ENCODE data around the gene MVB12B. TPM values are rescaled to one million over a fixed set of nuclear protein-coding genes. Genes with fewer than 3 reads are reported as not detected.

Gene MVB12B
- total and polyA plus RNA-seq, 2 of the 13 experiments (the other 11 are each of a cell fraction or from before 2014, with no cell fraction given), result 12.1 to 30.1 TPM

- intact Hi-C loops (cut with micrococcal nuclease; ENCODE audit: unreplicated experiment) (no loop called here), in situ Hi-C loops (cut with HindIII; ENCODE audit: extremely low pct_ligation_motif_present, low pct_unique_long_range_greater_than_20kb) (no loop called here)
- H4K20me1 ChIP-seq (ENCODE audit: insufficient read depth, low read length), result no peaks in the 10 kb centered on the region
- CTCF ChIA-PET (ENCODE audit: low intra/inter-chr PET ratio, low total read pairs), result no interaction called here
- DNase-seq (ENCODE audit: low spot score), result no peak
- no peak for ATAC-seq
- H3K4me1 ChIP-seq (ENCODE audit: insufficient read depth, low read length), result peaks cover 7% of the 10 kb centered on the region; the same call in 1 of the 2 replicates
- no peak for FAIRE-seq
- H2AFZ ChIP-seq (ENCODE audit: low read length), result no peak overlapping the region
- POLR2A ChIA-PET, result no interaction called here
- H3K4me3 ChIP-seq (replicated peaks in 1 of 3; ENCODE audit: insufficient read depth in 1 of 3, low read depth in 2 of 3, low read length in 3 of 3), result no peak overlapping the region
- no peak overlapping the region for H3K4me2 ChIP-seq (ENCODE audit: low read depth, low read length)
- no peaks in the 10 kb centered on the region for H3K27me3 ChIP-seq (ENCODE audit: control insufficient read depth in 1 of 2, insufficient read depth in 2 of 2, low read length in 2 of 2)
- H3K36me3 ChIP-seq (replicated peaks in 1 of 2; ENCODE audit: control insufficient read depth in 1 of 2, insufficient read depth in 2 of 2, low read length in 2 of 2), result peaks cover 8 to 60% of the 10 kb centered on the region in 2 experiments; a peak in 4 of 5 replicates
- no TSS peak for BruUV-seq (replicated peaks)
- no peak overlapping the region for H3K9ac ChIP-seq (ENCODE audit: insufficient read depth, low read depth, low read length)
- WGBS (ENCODE audit: low lambda C conversion rate), result 92% methylated on average over 10 of the region's 14 CpGs
- H3K79me2 ChIP-seq (ENCODE audit: insufficient read depth, low read length), result no peaks in the 10 kb centered on the region
- H3K9me3 ChIP-seq (ENCODE audit: low read length), result no peaks in the 10 kb centered on the region
- no peak overlapping the region for H3K27ac ChIP-seq (ENCODE audit: extremely low read length, insufficient read depth, low read length)
- TF ChIP-seq CREBL2 (CRISPR knock-in tag; IDR thresholded peaks at IDR 0.05; ENCODE audit: borderline replicate concordance), result no peak
- TF ChIP-seq NRL (CRISPR knock-in tag; IDR thresholded peaks at IDR 0.05; ENCODE audit: borderline replicate concordance), result no peak
- no peak for TF ChIP-seq EED (CRISPR knock-in tag; IDR thresholded peaks at IDR 0.05)
- TF ChIP-seq RBAK (CRISPR knock-in tag; IDR thresholded peaks at IDR 0.05), result no peak
- no peak for TF ChIP-seq REST (IDR thresholded peaks at IDR 0.05; ENCODE audit: borderline replicate concordance in 1 of 2, low read depth in 1 of 2, low read length in 2 of 2)
- TF ChIP-seq CTCF (CRISPR knock-in tag; IDR thresholded peaks at IDR 0.05), result no peak
- no peak for TF ChIP-seq ZSCAN31 (CRISPR knock-in tag; IDR thresholded peaks at IDR 0.05; ENCODE audit: low read depth)
- TF ChIP-seq, protein P1, sequence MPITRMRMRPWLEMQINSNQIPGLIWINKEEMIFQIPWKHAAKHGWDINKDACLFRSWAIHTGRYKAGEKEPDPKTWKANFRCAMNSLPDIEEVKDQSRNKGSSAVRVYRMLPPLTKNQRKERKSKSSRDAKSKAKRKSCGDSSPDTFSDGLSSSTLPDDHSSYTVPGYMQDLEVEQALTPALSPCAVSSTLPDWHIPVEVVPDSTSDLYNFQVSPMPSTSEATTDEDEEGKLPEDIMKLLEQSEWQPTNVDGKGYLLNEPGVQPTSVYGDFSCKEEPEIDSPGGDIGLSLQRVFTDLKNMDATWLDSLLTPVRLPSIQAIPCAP (CRISPR knock-in tag; IDR thresholded peaks at IDR 0.05; ENCODE audit: low read depth), result no peak
- TF ChIP-seq PRDM15 (CRISPR knock-in tag; IDR thresholded peaks at IDR 0.05), result no peak
- TF ChIP-seq ZFP36L1 (CRISPR knock-in tag; IDR thresholded peaks at IDR 0.05), result no peak
- 0 out of 2 replicates have a peak, but pooled peaks have one; percentile 17 for TF ChIP-seq TBX2 (CRISPR knock-in tag; IDR thresholded peaks at IDR 0.05; ENCODE audit: borderline replicate concordance)
These were observed 77.8 kb downstream of the MVB12B start for GRCh38 chr9:126404459-126404858.
